Measurements from ENCODE around the gene SAC3D1.
"Not testable (repeated sequence)": the region's sequence is repeated elsewhere in the genome, so short reads cannot be mapped to it uniquely, and the experiment has no call there.

The SAC3D1 gene

GRCh38 chr11:65023502-65023901 is 17.5 kb upstream of the SAC3D1 start:
- DNase-seq (ENCODE audit: extremely low read depth in 1 of 2, low read depth in 1 of 2) = not testable (repeated sequence)

GRCh38 chr11:65026810-65027209 is 14.2 kb upstream of the SAC3D1 start:
- DNase-seq (ENCODE audit: extremely low read depth in 1 of 2, low read depth in 1 of 2) = no peak

- DNase-seq (ENCODE audit: extremely low read depth in 1 of 2, low read depth in 1 of 2) = peak; percentile 77
These were observed 13.6 kb upstream of the SAC3D1 start, which contains the start of gene SNX15 for GRCh38 chr11:65027213-65028067. TSS of gene SNX15 (plus strand) at chr11:65027439. CDS start at chr11:65027538, 99 bp downstream.

- no peak for DNase-seq (ENCODE audit: extremely low read depth in 1 of 2, low read depth in 1 of 2)
These were observed 8.8 kb upstream of the SAC3D1 start for GRCh38 chr11:65032216-65032615.

GRCh38 chr11:65034423-65034822 is 6.6 kb upstream of the SAC3D1 start:
- no peak for DNase-seq (ENCODE audit: extremely low read depth in 1 of 2, low read depth in 1 of 2)

GRCh38 chr11:65035579-65035978 is 5.4 kb upstream of the SAC3D1 start:
- no peak for DNase-seq (ENCODE audit: extremely low read depth in 1 of 2, low read depth in 1 of 2)

GRCh38 chr11:65036931-65037330 is 4.1 kb upstream of the SAC3D1 start:
- no peak for DNase-seq (ENCODE audit: extremely low read depth in 1 of 2, low read depth in 1 of 2)

- no peak for DNase-seq (ENCODE audit: extremely low read depth in 1 of 2, low read depth in 1 of 2)
These were observed 527 bp upstream of the SAC3D1 start for GRCh38 chr11:65040520-65040846.

GRCh38 chr11:65042891-65043290 is 1.9 kb downstream of the SAC3D1 start:
- DNase-seq (ENCODE audit: extremely low read depth in 1 of 2, low read depth in 1 of 2) = no peak

- no peak for DNase-seq (ENCODE audit: extremely low read depth in 1 of 2, low read depth in 1 of 2)
These were observed 3.0 kb downstream of the SAC3D1 start for GRCh38 chr11:65043881-65044501.

- DNase-seq (ENCODE audit: extremely low read depth in 1 of 2, low read depth in 1 of 2) = no peak
These were observed 4.1 kb downstream of the SAC3D1 start for GRCh38 chr11:65045061-65045460.

- DNase-seq (ENCODE audit: extremely low read depth in 1 of 2, low read depth in 1 of 2) = no peak
These were observed 4.7 kb downstream of the SAC3D1 start for GRCh38 chr11:65045728-65046127.

- DNase-seq (ENCODE audit: extremely low read depth in 1 of 2, low read depth in 1 of 2) = no peak
These were observed 6.8 kb downstream of the SAC3D1 start for GRCh38 chr11:65047581-65048422.

- DNase-seq (ENCODE audit: extremely low read depth in 1 of 2, low read depth in 1 of 2) = no peak
These were observed 10.4 kb downstream of the SAC3D1 start for GRCh38 chr11:65051398-65051858.

GRCh38 chr11:65053827-65054508 is 13.0 kb downstream of the SAC3D1 start:
- DNase-seq (ENCODE audit: extremely low read depth in 1 of 2, low read depth in 1 of 2) = no peak

- no peak for DNase-seq (ENCODE audit: extremely low read depth in 1 of 2, low read depth in 1 of 2)
These were observed 14.5 kb downstream of the SAC3D1 start for GRCh38 chr11:65055538-65055937.

GRCh38 chr11:65056999-65057398 is 16.0 kb downstream of the SAC3D1 start:
- no peak for DNase-seq (ENCODE audit: extremely low read depth in 1 of 2, low read depth in 1 of 2)

GRCh38 chr11:65057526-65057925 is 16.5 kb downstream of the SAC3D1 start:
- no peak for DNase-seq (ENCODE audit: extremely low read depth in 1 of 2, low read depth in 1 of 2)

- DNase-seq (ENCODE audit: extremely low read depth in 1 of 2, low read depth in 1 of 2) = no peak
These were observed 17.0 kb downstream of the SAC3D1 start for GRCh38 chr11:65058012-65058411.

- no peak for DNase-seq (ENCODE audit: extremely low read depth in 1 of 2, low read depth in 1 of 2)
These were observed 17.5 kb downstream of the SAC3D1 start, which contains the start of gene NAALADL1 for GRCh38 chr11:65058419-65059054. TSS of gene NAALADL1 (minus strand) at chr11:65058553. CDS start at chr11:65058521, 32 bp downstream.
